Activated CD4-positive, alpha-beta T cell treated with anti-CD3 and anti-CD28 coated beads, Interleukin-2, Interleukin-6, amounts not matched to agents 100 ng/mL and 50 ng/mL, durations not matched to agents 16 hours and 8 hours (primary cell): ENCODE measurements around the gene ZNF606.

Experiments used
- DNase-seq: peaks from one replicate; pipeline ENCODE4 v3.0.0-alpha.2; 2020

Gene ZNF606

GRCh38 chr19:58002384-58003173 lies at the start of gene ZNF606:
Gene ZNF606 (minus strand): TSS chr19:58002820. CDS start chr19:58001319, 1,501 bp downstream.
- peak; percentile 87 for DNase-seq

- DNase-seq: no peak
These were observed 49.6 kb upstream of the ZNF606 start for GRCh38 chr19:58052256-58052655.

GRCh38 chr19:58047672-58048071 lies 45.1 kb upstream of the ZNF606 start:
- no peak for DNase-seq

GRCh38 chr19:58046856-58047255 lies 44.2 kb upstream of the ZNF606 start:
- DNase-seq: no peak

- no peak for DNase-seq
These were observed 42.9 kb upstream of the ZNF606 start for GRCh38 chr19:58045411-58046050.

- DNase-seq: no peak
These were observed 42.3 kb upstream of the ZNF606 start for GRCh38 chr19:58044886-58045285.

- DNase-seq: no peak
These were observed 41.8 kb upstream of the ZNF606 start for GRCh38 chr19:58044391-58044790.

GRCh38 chr19:58042495-58043340 lies 40.1 kb upstream of the ZNF606 start:
- DNase-seq: no peak

- DNase-seq: no peak
These were observed 38.3 kb upstream of the ZNF606 start for GRCh38 chr19:58040751-58041525.

GRCh38 chr19:58038688-58039204 lies 36.1 kb upstream of the ZNF606 start:
- DNase-seq: no peak

- DNase-seq: no peak
These were observed 35.5 kb upstream of the ZNF606 start for GRCh38 chr19:58037927-58038687.

GRCh38 chr19:58035863-58036262 lies 33.2 kb upstream of the ZNF606 start:
- no peak for DNase-seq

- DNase-seq: no peak
These were observed 31.8 kb upstream of the ZNF606 start for GRCh38 chr19:58034477-58034793.

- no peak for DNase-seq
These were observed 31.3 kb upstream of the ZNF606 start, which contains the start of gene ZSCAN1 for GRCh38 chr19:58033741-58034476. Gene ZSCAN1 (plus strand): TSS chr19:58034025. CDS start chr19:58037837, 3,812 bp downstream.

GRCh38 chr19:58024661-58025060 lies 22.0 kb upstream of the ZNF606 start:
- no peak for DNase-seq

GRCh38 chr19:58022283-58022660 lies 19.7 kb upstream of the ZNF606 start:
- no peak for DNase-seq

- DNase-seq: peak; percentile 22
These were observed 19.1 kb upstream of the ZNF606 start for GRCh38 chr19:58021541-58022282.

- no peak for DNase-seq
These were observed 17.5 kb upstream of the ZNF606 start for GRCh38 chr19:58020129-58020528.

- no peak for DNase-seq
These were observed 11.5 kb upstream of the ZNF606 start for GRCh38 chr19:58014141-58014540.

GRCh38 chr19:58010507-58010906 lies 7.9 kb upstream of the ZNF606 start:
- no peak for DNase-seq
